ENCODE results near the gene UBE2E2.

- no peak for TF ChIP-seq CTCF (IDR thresholded peaks at IDR 0.05)
- TF ChIP-seq EZH2 (IDR thresholded peaks at IDR 0.05; ENCODE audit: borderline replicate concordance, insufficient read depth, low read depth, low read length, poor library complexity, severe bottlenecking): no peak
Measured at GRCh38 chr3:23490459-23490858, 287.3 kb downstream of the UBE2E2 start.

Measured in B cell (primary cell).